Aorta (tissue), 5 donors: ENCODE data around the gene MAP1LC3B. TPM values are rescaled to one million over a fixed set of nuclear protein-coding genes. Genes with fewer than 3 reads are reported as not detected.
A peak's percentile ranks its signal among the peaks of the same experiment; 100 is the strongest.

ENCODE experiments used
- ATAC-seq: fragments of 200-7000 bp; cut with Tn5 transposase; one replicate; pipeline ENCODE4 v1.9.1; 2022; ENCODE audit warnings: moderate library complexity; ENCODE audit not compliant: low FRiP score
- DNase-seq, 2 donors: peaks; one replicate each; pipeline ENCODE4 v3.0.0-alpha.2; 2020
- H3K27ac ChIP-seq, 2 donors: one replicate each; pipeline ENCODE4 v1.5.1; 2013; ENCODE audit warnings: low read length in 2 of 2, mild to moderate bottlenecking in 2 of 2, moderate library complexity in 2 of 2, control low read depth in 1 of 2, inconsistent platforms in 1 of 2, low read depth in 1 of 2
- H3K27me3 ChIP-seq, 2 donors: one replicate each; pipeline ENCODE4 v1.6.1; 2013; ENCODE audit warnings: control low read depth in 1 of 2, low read length in 1 of 2, mild to moderate bottlenecking in 1 of 2, moderate library complexity in 1 of 2; ENCODE audit not compliant: insufficient read depth in 2 of 2, control insufficient read depth in 1 of 2
- H3K36me3 ChIP-seq, 2 donors: one replicate each; pipeline ENCODE4 v1.6.1; 2013; ENCODE audit warnings: control low read depth in 1 of 2, low read length in 1 of 2, mild to moderate bottlenecking in 1 of 2; ENCODE audit not compliant: insufficient read depth in 2 of 2, control insufficient read depth in 1 of 2
- H3K4me1 ChIP-seq, 2 donors: one replicate each; pipeline ENCODE4 v1.6.1; 2013; ENCODE audit warnings: low read length in 2 of 2, control low read depth in 1 of 2, mild to moderate bottlenecking in 1 of 2, moderate library complexity in 1 of 2; ENCODE audit not compliant: insufficient read depth in 2 of 2, control insufficient read depth in 1 of 2
- H3K4me3 ChIP-seq, 2 donors: one replicate each; pipeline ENCODE4 v1.5.1; 2013; ENCODE audit warnings: low read length in 2 of 2, control low read depth in 1 of 2, mild to moderate bottlenecking in 1 of 2
- H3K9me3 ChIP-seq: one replicate; pipeline ENCODE4 v1.6.1; 2013; ENCODE audit warnings: mild to moderate bottlenecking, low read length; ENCODE audit not compliant: control insufficient read depth
- WGBS, 2 donors: extraction: QIAGEN DNeasy Blood & Tissue Kit; methylation state at CpG; one replicate each; pipeline ENCODE4 v1.1.7; 2013; 5-methylcytosine and 5-hydroxymethylcytosine counted together
- intact Hi-C, 2 donors: fragments of 100-400 bp; cut with DNase I; formaldehyde crosslinking; loops; one replicate each; pipeline versions ENCODE4 v1.14.2 to v1.15.0; 2022
- polyA plus RNA-seq, 2 donors: library from polyadenylated mRNA; stranded (reverse); fragments of 200-250 nt; gene quantifications; one replicate each; pipeline ENCODE4 v1.2.3, GENCODE V29; 2013
- total RNA-seq, 2 donors: library from RNA; stranded (reverse); fragmentation: NEBNext Ultra II Directional; extraction: Animal tissue kit (Norgen Biotek cat#: 25700); gene quantifications; one replicate each; pipeline ENCODE4 v1.2.1, GENCODE V29; 2021
- donor health status: healthy with polysubstance abuse.
- donor health status: Bipolar disorder and iron deficiency.
- donor health status: DM: no; HTN: no; CAD: no.
- donor health status: DM: no; HTN: no; CAD: no.
- donor health status: DM: yes; HTN: yes; CAD: no.

The MAP1LC3B gene
- total and polyA plus RNA-seq, 4 donors: 57.0 to 61.7 (median 60.7) TPM

DNA sequence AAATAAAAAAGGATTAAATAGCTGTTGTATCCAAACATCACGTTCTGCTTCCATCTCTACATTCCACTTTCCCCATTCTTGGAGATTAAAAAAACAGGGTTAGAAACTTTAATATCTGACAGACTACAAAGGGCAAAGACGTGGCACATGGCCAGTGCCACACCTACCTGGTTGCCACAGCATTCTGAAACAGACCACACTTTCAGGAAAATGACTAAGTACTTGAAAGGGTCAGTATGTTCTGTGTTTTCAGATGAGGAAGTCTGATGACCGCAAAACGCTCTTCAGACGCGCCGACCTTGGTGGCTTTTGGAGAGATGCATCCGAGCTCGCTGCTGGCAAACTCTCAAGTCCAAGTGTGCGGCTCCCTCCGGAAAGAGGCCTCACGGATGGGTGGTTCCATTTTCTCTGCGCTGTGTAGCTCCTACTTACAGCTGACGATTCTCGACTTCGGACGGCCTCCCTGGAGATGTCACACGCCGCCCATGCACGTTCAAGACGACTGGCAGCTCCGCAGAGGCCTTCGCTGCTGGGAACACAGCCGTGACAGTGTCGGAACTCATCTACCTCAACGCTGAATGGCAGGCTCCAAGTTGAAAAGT is 15.5 kb downstream of the MAP1LC3B start:
- peaks cover 7 to 12% of the 10 kb centered on the region in 2 donors for H3K36me3 ChIP-seq
- H3K27me3 ChIP-seq: no peaks in the 10 kb centered on the region
- ATAC-seq (peak; percentile 52), DNase-seq (no peak)
- no peak overlapping the region for H3K27ac ChIP-seq
- no peak overlapping the region for H3K4me3 ChIP-seq
- H3K4me1 ChIP-seq: no peaks in the 10 kb centered on the region
- intact Hi-C loops: no loop called here
- no peaks in the 10 kb centered on the region for H3K9me3 ChIP-seq
- WGBS, 2 donors: 88 to 91% methylated on average over 26 of the region's 26 CpGs

DNA sequence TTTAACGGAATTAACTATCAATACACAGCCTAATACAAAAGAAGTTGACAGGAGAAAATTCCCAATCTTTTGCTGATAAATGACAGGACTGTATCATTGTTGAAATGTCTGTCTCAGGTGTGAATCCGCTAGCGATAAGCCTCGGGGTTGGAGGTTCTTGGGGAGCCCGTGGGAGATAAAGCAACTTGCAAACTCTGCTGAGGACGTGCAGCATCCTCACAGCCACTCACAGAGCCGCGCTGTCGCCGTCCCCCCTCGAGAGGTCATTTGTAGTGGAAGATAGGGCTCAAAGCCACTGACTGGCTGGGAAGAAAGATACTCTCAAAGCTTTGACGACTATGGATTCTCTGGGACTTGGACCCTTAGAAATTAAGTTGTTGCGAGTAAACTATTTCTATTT is 17.0 kb downstream of the MAP1LC3B start:
- no peaks in the 10 kb centered on the region for H3K9me3 ChIP-seq
- no peaks in the 10 kb centered on the region for H3K4me1 ChIP-seq
- no peaks in the 10 kb centered on the region for H3K27me3 ChIP-seq
- no peak overlapping the region for H3K27ac ChIP-seq
- intact Hi-C loops: no loop called here
- WGBS, 2 donors: 89% methylated on average over 13 of the region's 13 CpGs
- no peak for DNase-seq
- no peak for ATAC-seq
- H3K36me3 ChIP-seq: peaks cover 3 to 12% of the 10 kb centered on the region in 2 donors
- no peak overlapping the region for H3K4me3 ChIP-seq

DNA sequence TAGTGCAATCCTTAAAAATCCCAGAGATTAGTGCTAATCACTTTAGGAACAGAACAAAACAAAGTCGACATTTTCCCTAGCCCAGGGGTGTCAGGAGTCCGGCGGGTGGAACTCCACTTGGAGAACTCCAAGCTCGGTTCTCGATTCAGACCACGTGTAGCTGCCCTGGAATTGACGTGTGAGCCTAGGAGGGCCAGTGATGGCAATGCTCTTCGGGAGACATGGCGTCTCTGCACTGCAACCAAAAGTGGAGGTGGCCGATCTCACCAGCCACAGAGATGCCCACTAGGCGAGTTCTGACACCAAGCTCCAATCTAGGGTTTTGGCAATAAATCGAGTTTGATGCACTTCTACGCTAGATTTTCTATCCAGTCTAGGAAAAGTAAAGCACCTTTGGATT is 17.6 kb downstream of the MAP1LC3B start:
- H3K36me3 ChIP-seq: peaks cover 3 to 14% of the 10 kb centered on the region in 2 donors
- no peaks in the 10 kb centered on the region for H3K27me3 ChIP-seq
- no peaks in the 10 kb centered on the region for H3K4me1 ChIP-seq
- ATAC-seq (no peak), DNase-seq (no peak)
- intact Hi-C loops: no loop called here
- no peak overlapping the region for H3K4me3 ChIP-seq
- no peaks in the 10 kb centered on the region for H3K9me3 ChIP-seq
- 93 to 94% methylated on average over 13 of the region's 13 CpGs for WGBS, 2 donors
- no peak overlapping the region for H3K27ac ChIP-seq

DNA sequence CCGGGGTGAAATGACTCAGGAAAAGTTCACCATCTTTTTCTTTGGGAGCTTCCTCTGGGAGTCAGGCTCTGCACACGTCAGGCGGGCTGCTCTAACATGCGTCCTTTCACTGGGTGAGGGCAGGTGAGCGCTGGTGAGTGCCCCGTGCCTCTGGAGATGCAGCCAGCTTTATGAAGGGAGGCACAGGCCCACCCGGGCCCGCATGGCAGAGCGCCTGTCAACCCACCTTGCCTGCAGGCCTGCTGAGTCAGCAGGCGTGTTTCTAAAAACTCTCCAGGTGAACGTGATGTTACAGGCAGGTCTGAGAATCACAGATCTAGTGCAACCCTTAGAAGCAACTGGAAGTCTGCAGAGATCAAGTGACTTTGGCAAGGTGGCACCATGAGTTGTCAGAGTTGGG is 18.4 kb downstream of the MAP1LC3B start:
- H3K4me1 ChIP-seq: no peaks in the 10 kb centered on the region
- WGBS, 2 donors: 90 to 92% methylated on average over 11 of the region's 11 CpGs
- no peaks in the 10 kb centered on the region for H3K9me3 ChIP-seq
- intact Hi-C loops: no loop called here
- H3K36me3 ChIP-seq: peaks cover 0 to 12% of the 10 kb centered on the region in 2 donors
- no peak overlapping the region for H3K4me3 ChIP-seq
- DNase-seq: no peak
- no peaks in the 10 kb centered on the region for H3K27me3 ChIP-seq
- no peak overlapping the region for H3K27ac ChIP-seq
- no peak for ATAC-seq

DNA sequence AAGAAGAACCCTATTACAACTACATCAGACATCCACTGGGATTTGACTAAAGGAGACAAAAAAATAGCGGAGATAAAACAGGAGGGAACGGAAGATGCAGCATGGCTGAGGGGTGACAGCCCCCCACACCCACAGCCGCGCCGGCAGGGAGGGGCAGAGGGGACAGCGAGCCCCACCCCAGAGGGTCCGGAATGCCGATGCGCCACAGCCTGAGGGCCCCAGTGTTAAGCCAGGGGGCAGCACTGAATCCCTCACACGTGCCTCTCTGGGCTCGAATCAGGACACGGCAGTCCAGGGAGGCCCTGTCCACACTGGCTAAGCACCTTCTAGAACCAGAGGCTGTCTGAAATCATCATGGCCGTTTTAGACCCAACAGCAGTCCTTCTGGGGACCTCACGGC is 18.8 kb downstream of the MAP1LC3B start:
- ATAC-seq (no peak), DNase-seq (no peak)
- H3K4me1 ChIP-seq: no peaks in the 10 kb centered on the region
- intact Hi-C loops: no loop called here
- no peak overlapping the region for H3K4me3 ChIP-seq
- no peak overlapping the region for H3K27ac ChIP-seq
- 82 to 83% methylated on average over 14 of the region's 14 CpGs for WGBS, 2 donors
- no peaks in the 10 kb centered on the region for H3K9me3 ChIP-seq
- H3K36me3 ChIP-seq: peaks cover 0 to 12% of the 10 kb centered on the region in 2 donors
- no peaks in the 10 kb centered on the region for H3K27me3 ChIP-seq

DNA sequence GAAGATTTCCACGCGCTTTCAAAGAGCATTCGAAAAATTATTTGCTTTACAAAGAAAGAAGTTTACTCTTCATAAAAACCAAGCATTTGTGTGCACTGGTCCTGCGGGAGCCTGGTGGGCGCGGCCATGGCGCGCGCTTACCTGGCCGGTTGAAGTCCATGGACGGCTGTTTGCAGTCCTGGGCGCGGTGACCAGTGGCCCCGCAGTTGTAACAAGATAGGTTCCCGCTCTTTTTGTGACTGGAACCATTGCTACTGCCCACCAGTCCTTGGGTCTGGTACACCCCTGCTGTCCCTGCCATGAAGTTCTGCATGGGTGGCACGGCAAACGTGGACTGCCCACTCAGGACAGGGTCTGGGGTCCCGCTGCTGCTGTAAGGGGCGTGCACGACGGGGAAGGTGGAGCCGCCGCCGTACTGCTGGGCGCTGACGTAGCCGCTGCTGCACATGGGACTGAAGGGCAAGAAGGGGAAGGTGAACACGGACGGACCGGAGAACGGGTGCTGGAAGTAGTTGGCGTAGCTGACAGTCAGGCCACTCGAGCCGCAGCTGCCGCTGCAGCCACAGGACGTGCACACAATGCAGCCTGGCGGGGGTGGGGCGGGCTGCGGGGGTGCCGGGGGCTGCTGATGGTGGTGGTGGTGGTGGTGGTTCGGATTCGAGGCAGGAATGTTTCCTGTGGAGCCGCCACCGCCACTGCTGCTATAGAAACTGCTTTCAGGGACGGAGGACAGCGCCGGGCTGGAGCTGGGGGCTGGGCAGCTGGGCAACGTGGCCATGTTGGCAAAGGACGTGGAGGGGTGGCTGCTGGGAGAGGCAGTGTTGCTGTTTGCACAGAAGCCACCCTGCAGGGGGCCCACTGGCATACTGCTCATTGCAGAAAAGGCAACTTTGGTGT is 19.5 kb downstream of the MAP1LC3B start:
- Histone ChIP-seq H3K27ac (no peak overlapping the region), H3K4me3 (no peak overlapping the region), H3K27me3 (no peaks in the 10 kb centered on the region), H3K36me3 (peaks cover 0 to 12% of the 10 kb centered on the region in 2 donors), H3K9me3 (no peaks in the 10 kb centered on the region), H3K4me1 (no peaks in the 10 kb centered on the region)
- WGBS, 2 donors: 90 to 92% methylated on average over 49 of the region's 49 CpGs
- DNase-seq (no peak), ATAC-seq (no peak)
- intact Hi-C loops: no loop called here

DNA sequence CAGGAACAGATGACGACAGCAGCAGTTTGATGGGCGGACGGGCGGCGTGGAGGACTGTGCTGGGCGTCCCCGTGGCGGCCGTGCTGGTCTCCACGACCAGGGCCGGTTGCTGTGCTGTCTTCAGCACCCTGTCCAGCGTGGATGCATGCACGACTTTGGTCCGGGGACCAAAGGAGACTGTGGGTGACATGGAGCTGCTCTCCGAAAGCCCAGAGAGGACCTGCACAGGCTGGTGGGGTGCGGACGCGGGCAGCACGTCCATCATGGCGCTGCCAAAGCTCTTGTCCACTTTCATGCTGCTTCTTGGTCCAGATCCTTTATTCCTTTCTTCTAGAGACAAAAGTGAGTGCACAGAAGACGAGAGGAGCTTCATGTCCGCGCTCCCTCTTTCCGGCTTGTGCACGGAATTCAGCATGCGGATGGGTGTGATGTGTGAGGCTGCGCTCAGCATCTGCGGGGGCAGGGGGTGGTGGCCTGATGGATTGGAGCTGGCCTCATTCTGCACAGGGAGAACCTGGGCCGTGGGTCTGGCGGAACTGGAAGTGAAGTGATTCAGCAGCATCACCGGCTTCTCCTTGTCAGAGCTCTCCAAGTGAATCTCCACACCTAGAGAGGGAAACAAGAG is 20.3 kb downstream of the MAP1LC3B start:
- no peak overlapping the region for H3K4me3 ChIP-seq
- no peak overlapping the region for H3K27ac ChIP-seq
- H3K36me3 ChIP-seq: peaks cover 0 to 12% of the 10 kb centered on the region in 2 donors
- intact Hi-C loops: no loop called here
- ATAC-seq (no peak), DNase-seq (no peak)
- 87 to 89% methylated on average over 31 of the region's 31 CpGs for WGBS, 2 donors
- no peaks in the 10 kb centered on the region for H3K4me1 ChIP-seq
- no peaks in the 10 kb centered on the region for H3K27me3 ChIP-seq
- H3K9me3 ChIP-seq: no peaks in the 10 kb centered on the region

DNA sequence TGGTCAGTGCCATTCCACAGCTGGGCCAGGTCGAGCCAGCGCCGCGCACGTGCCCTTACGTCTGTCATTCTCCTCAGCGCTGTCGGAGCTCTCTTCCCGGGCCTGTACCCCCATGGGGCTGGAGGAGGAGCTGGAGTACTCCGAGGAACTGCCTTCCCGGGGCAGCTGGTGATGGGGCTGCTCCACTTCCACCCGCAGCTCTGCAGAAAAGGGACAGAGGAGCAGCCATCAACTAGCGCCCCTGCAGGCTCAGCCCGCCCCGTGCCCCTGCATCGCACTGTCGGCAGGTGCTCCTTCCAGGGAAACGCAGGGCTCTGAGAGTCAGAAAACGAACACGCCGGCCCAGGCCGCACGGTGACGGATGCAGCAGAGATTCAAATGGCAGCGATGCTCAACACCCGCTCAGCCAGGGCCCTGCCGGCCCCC is 20.9 kb downstream of the MAP1LC3B start:
- H3K4me3 ChIP-seq: no peak overlapping the region

More for the DNA sequence above, 20.9 kb downstream of the MAP1LC3B start:
- 91 to 92% methylated on average over 27 of the region's 27 CpGs for WGBS, 2 donors
- H3K36me3 ChIP-seq: peaks cover 0 to 10% of the 10 kb centered on the region in 2 donors
- peak; percentile 26 for ATAC-seq
- H3K27ac ChIP-seq: no peak overlapping the region
- H3K27me3 ChIP-seq: no peaks in the 10 kb centered on the region
- no peaks in the 10 kb centered on the region for H3K9me3 ChIP-seq
- no peaks in the 10 kb centered on the region for H3K4me1 ChIP-seq
- no peak for DNase-seq
- intact Hi-C loops: no loop called here
